H1 (cell line): Measurements from ENCODE around the gene ZNF562. TPM values are rescaled to one million over a fixed set of nuclear protein-coding genes. Genes with fewer than 3 reads are reported as not detected.

Experiments
- polyA plus RNA-seq, 7 experiments: library from polyadenylated mRNA; depleted of rRNA in 3 of 7; stranded (reverse) in 5 of 7; unstranded in 2 of 7; fragments of >200 nt in 5 of 7; fragments of 200-250 nt in 2 of 7; gene quantifications; 1 replicate in 5 of 7; 2 replicates in 1 of 7; 4 replicates in 1 of 7; pipeline versions ENCODE4 v1.2.1 to v1.2.3, GENCODE V29; 2011 to 2013; ENCODE audit warnings: missing spikeins in 2 of 7, mixed read lengths in 2 of 7
- total RNA-seq: library from RNA; stranded (reverse); fragmentation: NEBNext Ultra II Directional; extraction: Animal tissue kit (Norgen Biotek cat#: 25700); gene quantifications from 2 replicates; pipeline ENCODE4 v1.2.1, GENCODE V29; 2021
- TF ChIP-seq, protein P1 (sequence below): IDR thresholded peaks from 2 replicates; pipeline ENCODE4 v1.6.1; 2011; ENCODE audit warnings: low read length, improper control_type of control experiment

ZNF562 gene
- total and polyA plus RNA-seq, 2 of the 8 experiments (the other 6 are each of a cell fraction or from before 2014, with no cell fraction given): 0.12 to 2.5 TPM

- TF ChIP-seq, protein P1, sequence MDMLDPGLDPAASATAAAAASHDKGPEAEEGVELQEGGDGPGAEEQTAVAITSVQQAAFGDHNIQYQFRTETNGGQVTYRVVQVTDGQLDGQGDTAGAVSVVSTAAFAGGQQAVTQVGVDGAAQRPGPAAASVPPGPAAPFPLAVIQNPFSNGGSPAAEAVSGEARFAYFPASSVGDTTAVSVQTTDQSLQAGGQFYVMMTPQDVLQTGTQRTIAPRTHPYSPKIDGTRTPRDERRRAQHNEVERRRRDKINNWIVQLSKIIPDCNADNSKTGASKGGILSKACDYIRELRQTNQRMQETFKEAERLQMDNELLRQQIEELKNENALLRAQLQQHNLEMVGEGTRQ: no peak
Measured at GRCh38 chr19:9621156-9622037, 53.5 kb downstream of the ZNF562 start, which contains the start of gene ZNF561 (continued).
